Keratinocyte (primary cell): ENCODE data around the gene PHOSPHO1. TPM values are rescaled to one million over a fixed set of nuclear protein-coding genes. Genes with fewer than 3 reads are reported as not detected.

ENCODE experiments used
- DNase-seq: peaks from one replicate; pipeline ENCODE4 v3.0.0-alpha.2; 2011; ENCODE audit warnings: low read depth, missing footprints, low spot score
- FAIRE-seq: peaks from 2 replicates; lab custom pipeline; 2011; peaks lifted over from hg19 to GRCh38; lab: Jason Lieb, UNC
- H2AFZ ChIP-seq: 2 replicates; pipeline ENCODE4 v1.6.0; 2012; ENCODE audit warnings: low read length, control low read depth, inconsistent platforms; ENCODE audit not compliant: control insufficient read depth
- H3K27ac ChIP-seq: 2 replicates; pipeline ENCODE4 v1.5.1; 2011; ENCODE audit warnings: low read length; ENCODE audit not compliant: control insufficient read depth, insufficient read depth
- H3K27me3 ChIP-seq: 3 replicates; pipeline ENCODE4 v1.6.0; 2011; ENCODE audit warnings: low read length; ENCODE audit not compliant: control insufficient read depth, insufficient read depth; ENCODE audit errors: extremely low read depth
- H3K36me3 ChIP-seq, 2 experiments: 2 replicates in 1 of 2; 3 replicates in 1 of 2; pipeline ENCODE4 v1.5.1; 2011; ENCODE audit warnings: low read length in 2 of 2, mild to moderate bottlenecking in 1 of 2; ENCODE audit not compliant: control insufficient read depth in 2 of 2, insufficient read depth in 2 of 2; ENCODE audit errors: extremely low read depth in 1 of 2
- H3K4me1 ChIP-seq: 3 replicates; pipeline ENCODE4 v1.5.1; 2011; ENCODE audit warnings: low read length; ENCODE audit not compliant: control insufficient read depth, insufficient read depth; ENCODE audit errors: extremely low read depth
- H3K4me2 ChIP-seq: 3 replicates; pipeline ENCODE4 v1.6.0; 2011; ENCODE audit warnings: low read depth, low read length; ENCODE audit not compliant: control insufficient read depth, insufficient read depth; ENCODE audit errors: extremely low read depth
- H3K4me3 ChIP-seq, 3 experiments: fragments of 200-600 bp in 1 of 3; sonication (generic) in 1 of 3; 2 replicates in 2 of 3; 3 replicates in 1 of 3; pipeline ENCODE4 v1.5.1; 2011 to 2016; ENCODE audit warnings: low read length in 3 of 3, mild to moderate bottlenecking in 3 of 3, control low read depth in 2 of 3, inconsistent platforms in 1 of 3, low read depth in 1 of 3, mixed read lengths in 1 of 3, mixed run types in 1 of 3, moderate library complexity in 1 of 3; ENCODE audit not compliant: control insufficient read depth in 2 of 3, insufficient read depth in 2 of 3; ENCODE audit errors: extremely low read depth in 1 of 3
- H3K79me2 ChIP-seq: 2 replicates; pipeline ENCODE4 v1.6.0; 2012; ENCODE audit warnings: low read length; ENCODE audit not compliant: control insufficient read depth, insufficient read depth
- H3K9ac ChIP-seq: 3 replicates; pipeline ENCODE4 v1.6.0; 2011; ENCODE audit warnings: low read length; ENCODE audit not compliant: control insufficient read depth, insufficient read depth; ENCODE audit errors: extremely low read depth
- H3K9me1 ChIP-seq: 3 replicates; pipeline ENCODE4 v1.6.0; 2011; ENCODE audit warnings: low read length; ENCODE audit not compliant: control insufficient read depth, insufficient read depth; ENCODE audit errors: extremely low read depth
- H3K9me3 ChIP-seq: 2 replicates; pipeline ENCODE4 v1.5.1; 2012; ENCODE audit warnings: low read depth, low read length; ENCODE audit not compliant: control insufficient read depth
- H4K20me1 ChIP-seq: 3 replicates; pipeline ENCODE4 v1.6.0; 2011; ENCODE audit warnings: low read length; ENCODE audit not compliant: control insufficient read depth, insufficient read depth; ENCODE audit errors: extremely low read depth
- EZH2 ChIP-seq: IDR thresholded peaks from one replicate; pipeline ENCODE4 v1.6.1; 2012; ENCODE audit warnings: inconsistent platforms, mild to moderate bottlenecking, low read length, moderate library complexity
- dilution Hi-C: fragments of 300-500 bp; cut with MboI; formaldehyde crosslinking; loops from one replicate; pipeline ENCODE4 v1.7.0; 2020; ENCODE audit warnings: low sequenced_read_pairs; ENCODE audit not compliant: extremely low pct_ligation_motif_present
- polyA plus RNA-seq, 5 experiments: library from polyadenylated mRNA; depleted of rRNA in 3 of 5; stranded (reverse) in 3 of 5; stranded (forward) in 1 of 5; unstranded in 1 of 5; fragments of >200 nt; gene quantifications; 1 replicate in 1 of 5; 2 replicates in 3 of 5; 3 replicates in 1 of 5; pipeline versions ENCODE4 v1.2.1 to v1.2.3, GENCODE V29; 2011 to 2012; ENCODE audit warnings: missing spikeins in 2 of 5, low read depth in 1 of 5, low replicate concordance in 1 of 5
- TF ChIP-seq, protein P1 (sequence below), 3 experiments: IDR thresholded peaks in 1 of 3; conservative IDR thresholded peaks in 1 of 3; optimal IDR thresholded peaks in 1 of 3; 2 replicates in 2 of 3; 3 replicates in 1 of 3; pipeline versions ENCODE3 to v1.5.1; 2011; ENCODE audit warnings: low read length in 3 of 3, mild to moderate bottlenecking in 3 of 3, moderate library complexity in 2 of 3, control low read depth in 1 of 3, inconsistent platforms in 1 of 3; ENCODE audit not compliant: insufficient read depth in 2 of 3; ENCODE audit errors: extremely low read depth in 1 of 3

PHOSPHO1 gene
- polyA plus RNA-seq, 1 donor (not counting 4 experiments of a cell fraction or from before 2014, with no cell fraction given) = 0.04 TPM

DNA sequence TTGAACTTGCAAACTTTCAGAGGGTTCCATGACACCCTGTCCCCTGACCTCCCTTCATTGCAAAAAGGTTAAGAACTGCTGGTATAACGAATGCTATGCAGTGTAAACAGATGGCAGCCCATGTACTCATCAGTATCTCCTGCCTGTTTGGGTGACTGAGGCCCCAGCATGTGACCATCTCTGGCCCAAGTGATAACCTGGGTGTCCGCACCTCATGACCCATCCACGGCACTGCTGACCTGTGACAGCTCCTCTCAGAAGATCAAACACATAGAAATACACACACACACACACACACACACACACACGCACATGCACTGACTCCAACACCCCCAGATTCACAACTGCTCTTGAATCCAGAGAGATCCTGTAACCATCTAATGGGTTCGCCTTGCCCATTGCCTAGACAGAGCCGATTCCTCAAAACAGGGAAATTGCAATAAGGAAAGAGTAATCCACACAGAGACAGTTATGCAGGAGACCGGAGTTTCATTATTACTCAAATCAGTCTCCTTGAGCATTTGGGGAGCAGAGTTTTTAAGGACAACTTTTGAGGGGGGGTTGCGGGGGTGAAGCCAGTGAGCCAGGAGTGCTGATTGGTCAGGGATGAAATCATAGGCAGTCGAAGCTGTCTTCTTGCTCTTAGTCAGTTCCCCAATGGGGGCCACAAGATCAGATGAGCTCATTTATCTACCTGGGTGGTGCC is 11.3 kb upstream of the PHOSPHO1 start:
- Histone ChIP-seq H3K36me3 (no peaks in the 10 kb centered on the region), H3K4me2 (no peak overlapping the region), H2AFZ (no peak overlapping the region), H3K4me1 (no peaks in the 10 kb centered on the region), H4K20me1 (no peaks in the 10 kb centered on the region), H3K9me3 (no peaks in the 10 kb centered on the region), H3K79me2 (no peaks in the 10 kb centered on the region), H3K27me3 (no peaks in the 10 kb centered on the region), H3K9me1 (no peaks in the 10 kb centered on the region), H3K27ac (no peak overlapping the region), H3K4me3 (no peak overlapping the region), H3K9ac (no peak overlapping the region)
- no peak for DNase-seq
- dilution Hi-C loops = no loop called here
- TF ChIP-seq, protein P1, sequence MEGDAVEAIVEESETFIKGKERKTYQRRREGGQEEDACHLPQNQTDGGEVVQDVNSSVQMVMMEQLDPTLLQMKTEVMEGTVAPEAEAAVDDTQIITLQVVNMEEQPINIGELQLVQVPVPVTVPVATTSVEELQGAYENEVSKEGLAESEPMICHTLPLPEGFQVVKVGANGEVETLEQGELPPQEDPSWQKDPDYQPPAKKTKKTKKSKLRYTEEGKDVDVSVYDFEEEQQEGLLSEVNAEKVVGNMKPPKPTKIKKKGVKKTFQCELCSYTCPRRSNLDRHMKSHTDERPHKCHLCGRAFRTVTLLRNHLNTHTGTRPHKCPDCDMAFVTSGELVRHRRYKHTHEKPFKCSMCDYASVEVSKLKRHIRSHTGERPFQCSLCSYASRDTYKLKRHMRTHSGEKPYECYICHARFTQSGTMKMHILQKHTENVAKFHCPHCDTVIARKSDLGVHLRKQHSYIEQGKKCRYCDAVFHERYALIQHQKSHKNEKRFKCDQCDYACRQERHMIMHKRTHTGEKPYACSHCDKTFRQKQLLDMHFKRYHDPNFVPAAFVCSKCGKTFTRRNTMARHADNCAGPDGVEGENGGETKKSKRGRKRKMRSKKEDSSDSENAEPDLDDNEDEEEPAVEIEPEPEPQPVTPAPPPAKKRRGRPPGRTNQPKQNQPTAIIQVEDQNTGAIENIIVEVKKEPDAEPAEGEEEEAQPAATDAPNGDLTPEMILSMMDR (optimal IDR thresholded peaks at IDR 0.05 in 1 of 3, IDR thresholded peaks at IDR 0.05 in 1 of 3, conservative IDR thresholded peaks at IDR 0.05 in 1 of 3; ENCODE audit: extremely low read depth in 1 of 3, insufficient read depth in 2 of 3, low read length in 3 of 3) = no peak
- no peak for TF ChIP-seq EZH2
- FAIRE-seq = no peak

DNA sequence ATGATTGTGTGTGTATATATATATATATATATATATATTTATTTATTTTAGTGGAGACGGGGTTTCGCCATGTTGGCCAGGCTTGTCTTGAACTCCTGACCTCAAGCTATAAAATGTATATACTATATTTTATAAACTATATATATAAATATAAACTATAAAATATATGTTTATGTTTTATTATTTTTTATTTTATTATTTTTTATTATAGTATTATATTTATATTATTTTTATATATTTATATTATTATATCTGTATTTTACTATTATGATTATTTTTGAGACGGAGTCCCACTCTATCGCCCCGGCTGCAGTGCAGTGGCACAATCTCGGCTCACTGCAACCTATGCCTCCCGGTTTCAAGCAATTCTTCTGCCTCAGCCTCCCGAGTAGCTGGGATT is 10.5 kb upstream of the PHOSPHO1 start:
- no peak overlapping the region for H3K27ac ChIP-seq
- no peak for FAIRE-seq
- no peaks in the 10 kb centered on the region for H4K20me1 ChIP-seq

More for the DNA sequence above, 10.5 kb upstream of the PHOSPHO1 start:
- Histone ChIP-seq H3K9ac (no peak overlapping the region), H3K27me3 (no peaks in the 10 kb centered on the region), H3K4me2 (no peak overlapping the region), H2AFZ (no peak overlapping the region), H3K9me1 (no peaks in the 10 kb centered on the region), H3K4me1 (no peaks in the 10 kb centered on the region), H3K9me3 (no peaks in the 10 kb centered on the region), H3K4me3 (no peak overlapping the region), H3K79me2 (no peaks in the 10 kb centered on the region), H3K36me3 (no peaks in the 10 kb centered on the region)
- DNase-seq = no peak
- no peak for TF ChIP-seq EZH2
- TF ChIP-seq, protein P1 (optimal IDR thresholded peaks at IDR 0.05 in 1 of 3, IDR thresholded peaks at IDR 0.05 in 1 of 3, conservative IDR thresholded peaks at IDR 0.05 in 1 of 3; ENCODE audit: extremely low read depth in 1 of 3, insufficient read depth in 2 of 3, low read length in 3 of 3) = no peak
- dilution Hi-C loops = no loop called here
